PC-9 (cell line): ENCODE data around the gene TMEM176A. TPM values are rescaled to one million over a fixed set of nuclear protein-coding genes. Genes with fewer than 3 reads are reported as not detected.

Experiments
- BruUV-seq: library from RNA; stranded (reverse); fragments of 400-500 nt; replicated peaks from 2 replicates; lab custom pipeline; 2021; lab: Mats Ljungman, UMichigan
- CTCF ChIA-PET: fragments of 300-600 bp; sonication (Branson Sonifier 250); formaldehyde crosslinking; loops from one replicate; lab custom pipeline; 2022; ENCODE audit warnings: antibody characterized with exemption; lab: Charles Lee
- POLR2A ChIA-PET: fragments of 300-600 bp; sonication (Branson Sonifier 250); formaldehyde crosslinking; loops from one replicate; lab custom pipeline; 2022; ENCODE audit warnings: antibody characterized with exemption; ENCODE audit not compliant: unreplicated experiment; lab: Charles Lee
- DNase-seq, 2 experiments: peaks; one replicate each; pipeline versions ENCODE4 v3.0.0 to v3.0.0-alpha.2; 2015 to 2022; ENCODE audit warnings: mixed read lengths in 1 of 2
- H2AFZ ChIP-seq: fragments of 200-600 bp; sonication (generic); 2 replicates; pipeline ENCODE4 v1.8.1; 2017; ENCODE audit warnings: antibody characterized with exemption
- H3F3A ChIP-seq: fragments of 200-600 bp; sonication (generic); 2 replicates; pipeline ENCODE4 v1.8.1; 2017; ENCODE audit warnings: antibody characterized with exemption, mild to moderate bottlenecking, low read depth; ENCODE audit not compliant: insufficient read depth
- H3K27ac ChIP-seq: fragments of 200-600 bp; sonication (generic); 2 replicates; pipeline ENCODE4 v1.6.1; 2016; ENCODE audit warnings: mixed run types
- H3K27me3 ChIP-seq: fragments of 200-600 bp; sonication (generic); 2 replicates; pipeline ENCODE4 v1.6.1; 2016; ENCODE audit warnings: low read depth, mixed run types; ENCODE audit not compliant: insufficient read depth
- H3K36me3 ChIP-seq: fragments of 200-600 bp; sonication (generic); 2 replicates; pipeline ENCODE4 v1.6.1; 2016; ENCODE audit warnings: low read depth, mixed run types
- H3K4me1 ChIP-seq: fragments of 200-600 bp; sonication (generic); replicated peaks from 2 replicates; pipeline ENCODE4 v1.6.1; 2016; ENCODE audit warnings: mixed run types; ENCODE audit not compliant: insufficient read depth
- H3K4me2 ChIP-seq: fragments of 200-600 bp; sonication (generic); 2 replicates; pipeline ENCODE4 v1.6.1; 2017; ENCODE audit warnings: mixed run types
- H3K4me3 ChIP-seq: fragments of 200-600 bp; sonication (generic); 2 replicates; pipeline ENCODE4 v1.6.1; 2016; ENCODE audit warnings: mixed run types
- H3K79me2 ChIP-seq: fragments of 200-600 bp; sonication (generic); 2 replicates; pipeline ENCODE4 v1.6.1; 2017; ENCODE audit warnings: low read depth, mixed run types
- H3K9me2 ChIP-seq: fragments of 200-600 bp; sonication (generic); 2 replicates; pipeline ENCODE4 v1.8.1; 2017; ENCODE audit warnings: mild to moderate bottlenecking; ENCODE audit not compliant: insufficient read depth
- H3K9me3 ChIP-seq: fragments of 200-600 bp; sonication (generic); 2 replicates; pipeline ENCODE4 v1.8.1; 2016; ENCODE audit warnings: low read depth; ENCODE audit not compliant: insufficient read depth
- H4K20me1 ChIP-seq: fragments of 200-600 bp; sonication (generic); 2 replicates; pipeline ENCODE4 v1.8.1; 2017; ENCODE audit not compliant: insufficient read depth
- EZH2 ChIP-seq: fragments of 200-600 bp; sonication (generic); IDR thresholded peaks from 2 replicates; pipeline ENCODE4 v1.8.0; 2017; ENCODE audit warnings: antibody characterized with exemption, low read depth
- intact Hi-C: fragments of 100-400 bp; cut with micrococcal nuclease; formaldehyde crosslinking; loops from one replicate; pipeline ENCODE4 v1.10.0; 2022; ENCODE audit not compliant: unreplicated experiment
- total RNA-seq: library from RNA; stranded (reverse); gene quantifications from 2 replicates; pipeline ENCODE4 v1.2.3, GENCODE V29; 2021
- TF ChIP-seq, protein P1 (sequence below): fragments of 200-600 bp; sonication (generic); conservative IDR thresholded peaks from 2 replicates; pipeline ENCODE4 v1.6.1; 2017; ENCODE audit warnings: mixed run types, antibody characterized with exemption, mild to moderate bottlenecking, moderate library complexity

TMEM176A gene
- total RNA-seq, 1 experiment from 2014 or later: not detected

DNA sequence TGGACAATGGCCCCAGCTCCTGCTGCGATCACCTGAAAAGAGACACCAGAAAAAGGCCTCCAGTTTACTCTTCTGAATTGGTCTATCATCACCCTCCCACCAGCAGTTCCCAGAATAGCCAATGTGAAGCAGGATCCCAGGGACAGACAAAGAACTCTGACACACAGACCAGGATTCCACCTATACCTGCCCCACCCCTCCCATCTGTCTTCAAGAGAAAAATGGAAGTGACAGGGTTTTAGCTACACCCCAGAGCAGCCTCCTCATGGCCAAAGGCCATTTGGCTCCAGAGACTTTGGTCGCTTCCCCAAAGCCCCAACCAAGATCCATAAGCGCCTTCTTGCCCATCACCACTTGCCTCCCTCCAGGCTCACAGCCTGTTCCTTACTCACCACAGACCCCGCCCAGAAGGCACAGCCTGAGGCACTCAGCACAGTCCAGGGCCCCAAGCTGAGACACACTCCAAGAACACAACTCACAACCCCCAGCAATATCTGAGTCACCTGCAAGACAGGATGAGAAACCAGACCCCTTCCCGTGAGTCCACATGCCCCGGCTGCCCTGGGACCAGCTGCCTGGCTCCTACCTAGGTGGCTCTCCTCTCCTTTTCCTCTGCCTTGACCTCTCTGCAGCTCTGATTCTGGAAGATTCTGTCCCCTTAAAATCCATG is 6.9 kb upstream of the TMEM176A start:
- no peak overlapping the region for H3K27ac ChIP-seq
- no TSS peak for BruUV-seq
- ChIA-PET CTCF (interaction anchor here (0.6 kb wide), 1 partner anchor 31 kb away, joined by 3 read pairs; no protein-coding TSS in a partner anchor), POLR2A (no interaction called here)
- no peaks in the 10 kb centered on the region for H3K36me3 ChIP-seq
- H3F3A ChIP-seq: no peaks in the 10 kb centered on the region
- intact Hi-C loops: no loop called here
- peaks cover 98% of the 10 kb centered on the region for H3K27me3 ChIP-seq
- no peaks in the 10 kb centered on the region for H4K20me1 ChIP-seq
- H3K4me3 ChIP-seq: no peak overlapping the region
- no peak for TF ChIP-seq EZH2
- TF ChIP-seq, protein P1, sequence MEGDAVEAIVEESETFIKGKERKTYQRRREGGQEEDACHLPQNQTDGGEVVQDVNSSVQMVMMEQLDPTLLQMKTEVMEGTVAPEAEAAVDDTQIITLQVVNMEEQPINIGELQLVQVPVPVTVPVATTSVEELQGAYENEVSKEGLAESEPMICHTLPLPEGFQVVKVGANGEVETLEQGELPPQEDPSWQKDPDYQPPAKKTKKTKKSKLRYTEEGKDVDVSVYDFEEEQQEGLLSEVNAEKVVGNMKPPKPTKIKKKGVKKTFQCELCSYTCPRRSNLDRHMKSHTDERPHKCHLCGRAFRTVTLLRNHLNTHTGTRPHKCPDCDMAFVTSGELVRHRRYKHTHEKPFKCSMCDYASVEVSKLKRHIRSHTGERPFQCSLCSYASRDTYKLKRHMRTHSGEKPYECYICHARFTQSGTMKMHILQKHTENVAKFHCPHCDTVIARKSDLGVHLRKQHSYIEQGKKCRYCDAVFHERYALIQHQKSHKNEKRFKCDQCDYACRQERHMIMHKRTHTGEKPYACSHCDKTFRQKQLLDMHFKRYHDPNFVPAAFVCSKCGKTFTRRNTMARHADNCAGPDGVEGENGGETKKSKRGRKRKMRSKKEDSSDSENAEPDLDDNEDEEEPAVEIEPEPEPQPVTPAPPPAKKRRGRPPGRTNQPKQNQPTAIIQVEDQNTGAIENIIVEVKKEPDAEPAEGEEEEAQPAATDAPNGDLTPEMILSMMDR: no peak
- peak in 1 of 2 experiments; percentile 31 for DNase-seq
- H3K79me2 ChIP-seq: no peaks in the 10 kb centered on the region
- no peaks in the 10 kb centered on the region for H3K4me1 ChIP-seq
- no peak overlapping the region for H3K4me2 ChIP-seq
- H3K9me2 ChIP-seq: no peaks in the 10 kb centered on the region
- no peaks in the 10 kb centered on the region for H3K9me3 ChIP-seq
- H2AFZ ChIP-seq: no peak overlapping the region

DNA sequence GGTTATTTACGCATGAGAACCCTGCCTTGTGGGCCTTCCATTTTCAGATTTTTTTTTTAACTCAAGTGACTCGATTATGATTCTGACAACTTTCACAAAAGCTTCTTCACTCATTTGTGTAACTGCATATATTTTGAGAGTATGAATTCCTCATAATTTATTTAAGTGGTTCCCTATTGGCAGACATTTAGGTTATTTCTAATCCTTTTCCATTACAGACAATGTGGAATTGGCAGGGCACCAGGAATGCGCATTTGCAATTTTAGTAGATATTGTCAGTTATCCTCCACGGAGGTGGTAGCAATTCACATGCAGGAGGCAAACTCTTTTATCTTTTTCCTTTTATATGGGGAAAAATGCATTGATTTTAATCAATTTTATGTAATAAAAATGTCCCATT is 2.9 kb upstream of the TMEM176A start:
- H3K36me3 ChIP-seq: no peaks in the 10 kb centered on the region
- no peak for DNase-seq
- TF ChIP-seq, protein P1: no peak
- TF ChIP-seq EZH2: no peak
- no peak overlapping the region for H3K4me2 ChIP-seq
- H3K27me3 ChIP-seq: peaks cover 94% of the 10 kb centered on the region
- no peaks in the 10 kb centered on the region for H3K9me3 ChIP-seq
- CTCF ChIA-PET: no interaction called here
- POLR2A ChIA-PET: no interaction called here
- intact Hi-C loops: no loop called here
- H3F3A ChIP-seq: no peaks in the 10 kb centered on the region
- BruUV-seq: no TSS peak
- H3K9me2 ChIP-seq: no peaks in the 10 kb centered on the region
- H4K20me1 ChIP-seq: no peaks in the 10 kb centered on the region
- H3K4me3 ChIP-seq: no peak overlapping the region
- H3K79me2 ChIP-seq: no peaks in the 10 kb centered on the region
- H2AFZ ChIP-seq: no peak overlapping the region
- no peak overlapping the region for H3K27ac ChIP-seq
- H3K4me1 ChIP-seq: no peaks in the 10 kb centered on the region

DNA sequence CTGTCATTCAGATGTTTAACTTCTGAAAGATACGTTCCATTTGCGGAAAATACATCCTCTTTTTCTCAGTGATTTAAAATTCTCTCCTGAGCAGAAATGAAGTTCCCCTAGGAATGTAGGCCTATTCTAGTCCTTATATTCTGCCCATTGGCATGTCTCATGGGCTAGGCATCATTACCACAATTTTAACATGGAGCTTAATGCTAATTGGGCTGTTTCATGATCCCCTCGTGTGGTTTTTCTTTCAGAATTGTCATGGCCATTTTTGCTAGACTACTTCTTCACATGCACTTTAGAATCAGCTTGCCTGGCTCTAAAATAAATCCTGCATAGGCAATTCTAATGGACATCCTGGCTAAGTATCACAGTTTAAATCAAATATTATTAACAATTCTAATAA is 1.4 kb upstream of the TMEM176A start:
- intact Hi-C loops: no loop called here
- BruUV-seq: no TSS peak
- H4K20me1 ChIP-seq: no peaks in the 10 kb centered on the region
- H3K9me2 ChIP-seq: no peaks in the 10 kb centered on the region
- no peaks in the 10 kb centered on the region for H3K79me2 ChIP-seq
- H3K36me3 ChIP-seq: no peaks in the 10 kb centered on the region
- no peaks in the 10 kb centered on the region for H3K4me1 ChIP-seq
- H3K27ac ChIP-seq: no peak overlapping the region
- ChIA-PET CTCF (no interaction called here), POLR2A (interaction anchor here (0.7 kb wide), 1 partner anchor 308 kb away, joined by 3 read pairs; no protein-coding TSS in a partner anchor)
- no peak overlapping the region for H3K4me3 ChIP-seq
- no peaks in the 10 kb centered on the region for H3F3A ChIP-seq
- DNase-seq: no peak
- no peaks in the 10 kb centered on the region for H3K9me3 ChIP-seq
- peaks cover 94% of the 10 kb centered on the region for H3K27me3 ChIP-seq
- TF ChIP-seq, protein P1: no peak
- no peak for TF ChIP-seq EZH2
- H3K4me2 ChIP-seq: no peak overlapping the region
- no peak overlapping the region for H2AFZ ChIP-seq
